SU-DHL-6 (cell line): ENCODE results near the gene EMC9.

Experiments used
- EZH2phosphoT487 ChIP-seq: fragments of 200-600 bp; sonication (generic), shearing (Covaris generic); conservative IDR thresholded peaks from 2 replicates; pipeline ENCODE4 v1.6.1; 2018; ENCODE audit warnings: mild to moderate bottlenecking, antibody characterized with exemption, low read length, moderate library complexity, mixed read lengths
- TF ChIP-seq, protein P1 (sequence below): fragments of 200-600 bp; sonication (generic); IDR thresholded peaks from one replicate; pipeline ENCODE4 v1.5.1; 2017; ENCODE audit warnings: antibody characterized with exemption, mild to moderate bottlenecking, low read length, moderate library complexity; ENCODE audit not compliant: insufficient read depth, poor library complexity, severe bottlenecking

DNA sequence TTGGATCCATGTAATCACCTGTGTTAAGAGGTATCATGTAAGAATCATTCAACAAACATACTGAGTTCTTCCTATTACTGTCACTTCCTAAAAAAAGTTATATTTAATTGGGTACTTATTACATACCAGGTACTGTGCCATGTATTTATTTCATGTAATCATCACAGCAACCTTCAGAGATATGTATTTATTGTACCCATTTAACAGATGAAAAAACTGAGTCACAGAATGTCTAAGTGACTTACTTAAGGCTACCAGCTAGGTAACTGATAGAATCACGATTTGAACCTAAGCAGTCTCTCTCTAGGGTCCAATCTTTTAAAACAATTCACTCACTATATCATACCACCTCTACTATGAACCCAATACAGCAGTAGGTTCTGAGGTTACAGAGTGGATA, 3.1 kb upstream of the EMC9 start:
- TF ChIP-seq, protein P1, sequence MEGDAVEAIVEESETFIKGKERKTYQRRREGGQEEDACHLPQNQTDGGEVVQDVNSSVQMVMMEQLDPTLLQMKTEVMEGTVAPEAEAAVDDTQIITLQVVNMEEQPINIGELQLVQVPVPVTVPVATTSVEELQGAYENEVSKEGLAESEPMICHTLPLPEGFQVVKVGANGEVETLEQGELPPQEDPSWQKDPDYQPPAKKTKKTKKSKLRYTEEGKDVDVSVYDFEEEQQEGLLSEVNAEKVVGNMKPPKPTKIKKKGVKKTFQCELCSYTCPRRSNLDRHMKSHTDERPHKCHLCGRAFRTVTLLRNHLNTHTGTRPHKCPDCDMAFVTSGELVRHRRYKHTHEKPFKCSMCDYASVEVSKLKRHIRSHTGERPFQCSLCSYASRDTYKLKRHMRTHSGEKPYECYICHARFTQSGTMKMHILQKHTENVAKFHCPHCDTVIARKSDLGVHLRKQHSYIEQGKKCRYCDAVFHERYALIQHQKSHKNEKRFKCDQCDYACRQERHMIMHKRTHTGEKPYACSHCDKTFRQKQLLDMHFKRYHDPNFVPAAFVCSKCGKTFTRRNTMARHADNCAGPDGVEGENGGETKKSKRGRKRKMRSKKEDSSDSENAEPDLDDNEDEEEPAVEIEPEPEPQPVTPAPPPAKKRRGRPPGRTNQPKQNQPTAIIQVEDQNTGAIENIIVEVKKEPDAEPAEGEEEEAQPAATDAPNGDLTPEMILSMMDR, result no peak
- TF ChIP-seq EZH2phosphoT487, result no peak
